SK-N-SH (cell line): ENCODE data around the gene CNTN2.

Experiments used
- CHD2 ChIP-seq: fragments of 150-350 bp; IDR thresholded peaks from 2 replicates; pipeline ENCODE4 v1.6.1; 2018; ENCODE audit warnings: low read length; ENCODE audit not compliant: partially characterized antibody
- CTCF ChIP-seq: fragments of 200-600 bp; sonication (generic); IDR thresholded peaks from 2 replicates; pipeline ENCODE4 v1.6.1; 2017; ENCODE audit warnings: antibody characterized with exemption, mild to moderate bottlenecking, moderate library complexity
- EP300 ChIP-seq, 2 experiments: IDR thresholded peaks; 2 replicates each; pipeline versions ENCODE4 v1.4.0 to v1.6.1; 2012; ENCODE audit warnings: borderline replicate concordance in 1 of 2, low read depth in 1 of 2, low read length in 1 of 2
- EZH2phosphoT487 ChIP-seq: fragments of 200-600 bp; sonication (generic); IDR thresholded peaks from 2 replicates; pipeline ENCODE4 v1.6.1; 2017; ENCODE audit warnings: low read depth, mixed run types, mild to moderate bottlenecking, antibody characterized with exemption, moderate library complexity, borderline replicate concordance
- FOXJ3 ChIP-seq: sonication (generic); formaldehyde crosslinking; IDR thresholded peaks from 2 replicates; pipeline ENCODE4 v1.5.1; 2020; ENCODE audit warnings: mild to moderate bottlenecking, missing genetic modification reagents
- GABPA ChIP-seq: IDR thresholded peaks from 2 replicates; pipeline ENCODE4 v1.4.0; 2012; ENCODE audit warnings: low read depth, mild to moderate bottlenecking
- GATA2 ChIP-seq: sonication (generic); formaldehyde crosslinking; IDR thresholded peaks from 2 replicates; pipeline ENCODE4 v1.5.0; 2020; ENCODE audit warnings: mild to moderate bottlenecking, missing genetic modification reagents
- MAX ChIP-seq: IDR thresholded peaks from 2 replicates; pipeline ENCODE4 v1.4.0; 2012; ENCODE audit warnings: low read depth
- POLR2AphosphoS5 ChIP-seq: IDR thresholded peaks from 2 replicates; pipeline ENCODE4 v1.6.1; 2012; ENCODE audit warnings: low read depth, low read length
- RCOR1 ChIP-seq: fragments of 150-350 bp; IDR thresholded peaks from 2 replicates; pipeline ENCODE4 v1.6.1; 2017; ENCODE audit warnings: antibody characterized with exemption, low read length
- REST ChIP-seq: IDR thresholded peaks from 2 replicates; pipeline ENCODE4 v1.6.1; 2012; ENCODE audit warnings: mild to moderate bottlenecking, low read depth, low read length, moderate library complexity
- YY1 ChIP-seq: IDR thresholded peaks from 2 replicates; pipeline ENCODE4 v1.4.0; 2012; ENCODE audit warnings: low read depth, mild to moderate bottlenecking
- ZBTB33 ChIP-seq: IDR thresholded peaks from 2 replicates; pipeline ENCODE4 v1.4.0; 2012; ENCODE audit warnings: low read depth, borderline replicate concordance

- TF ChIP-seq CTCF: no peak
- TF ChIP-seq MAX: no peak
- no peak for TF ChIP-seq EZH2phosphoT487
- TF ChIP-seq FOXJ3 (CRISPR knock-in tag): no peak
- TF ChIP-seq EP300 (IDR thresholded peaks at IDR 0.05; ENCODE audit: borderline replicate concordance in 1 of 2, low read depth in 1 of 2, low read length in 1 of 2): no peak
- no peak for TF ChIP-seq YY1
- no peak for TF ChIP-seq POLR2AphosphoS5
- no peak for TF ChIP-seq GABPA
- no peak for TF ChIP-seq REST
- TF ChIP-seq CHD2: no peak
- no peak for TF ChIP-seq RCOR1
- no peak for TF ChIP-seq ZBTB33
- TF ChIP-seq GATA2 (CRISPR knock-in tag): no peak
These were observed 6.5 kb downstream of the CNTN2 start for GRCh38 chr1:205049479-205049878.
